ENCODE results near the gene MACROD1. TPM values are rescaled to one million over a fixed set of nuclear protein-coding genes. Genes with fewer than 3 reads are reported as not detected.
A peak's percentile ranks its signal among the peaks of the same experiment; 100 is the strongest.

Gene MACROD1
- total RNA-seq, 1 donor from 2014 or later, result 29.6 TPM

DNA sequence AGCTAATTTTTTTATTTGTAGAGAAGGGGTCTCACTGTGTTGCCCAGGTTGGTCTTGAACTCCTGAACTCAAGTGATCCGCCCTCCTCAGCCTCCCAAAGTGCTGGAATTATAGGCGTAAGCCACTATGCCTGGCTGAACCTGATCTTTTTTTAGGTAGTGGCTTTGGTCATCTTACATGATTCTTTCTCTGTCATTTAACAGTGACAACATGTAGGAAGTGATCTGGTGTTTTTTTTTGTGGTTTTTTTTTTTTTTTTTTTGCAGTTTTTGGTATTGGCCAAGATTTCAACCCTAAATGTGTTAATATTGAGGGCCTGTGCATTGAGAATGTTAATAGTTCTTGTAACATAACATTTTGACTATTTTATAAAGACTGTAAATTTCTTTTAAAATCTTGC is 32.6 kb upstream of the MACROD1 start:
- Mint-ChIP-seq H3K9me3 (ENCODE audit: unreplicated experiment) (no peaks in the 10 kb centered on the region), H3K27ac (ENCODE audit: unreplicated experiment) (no peak overlapping the region), H3K36me3 (ENCODE audit: unreplicated experiment) (peaks cover 60% of the 10 kb centered on the region), H3K4me3 (ENCODE audit: unreplicated experiment) (no peak overlapping the region), H3K4me1 (ENCODE audit: unreplicated experiment) (no peaks in the 10 kb centered on the region), H3K27me3 (ENCODE audit: unreplicated experiment) (no peaks in the 10 kb centered on the region)
- DNase-seq (ENCODE audit: extremely low spot score, unreplicated experiment), result no peak
- TF ChIP-seq, protein P1, sequence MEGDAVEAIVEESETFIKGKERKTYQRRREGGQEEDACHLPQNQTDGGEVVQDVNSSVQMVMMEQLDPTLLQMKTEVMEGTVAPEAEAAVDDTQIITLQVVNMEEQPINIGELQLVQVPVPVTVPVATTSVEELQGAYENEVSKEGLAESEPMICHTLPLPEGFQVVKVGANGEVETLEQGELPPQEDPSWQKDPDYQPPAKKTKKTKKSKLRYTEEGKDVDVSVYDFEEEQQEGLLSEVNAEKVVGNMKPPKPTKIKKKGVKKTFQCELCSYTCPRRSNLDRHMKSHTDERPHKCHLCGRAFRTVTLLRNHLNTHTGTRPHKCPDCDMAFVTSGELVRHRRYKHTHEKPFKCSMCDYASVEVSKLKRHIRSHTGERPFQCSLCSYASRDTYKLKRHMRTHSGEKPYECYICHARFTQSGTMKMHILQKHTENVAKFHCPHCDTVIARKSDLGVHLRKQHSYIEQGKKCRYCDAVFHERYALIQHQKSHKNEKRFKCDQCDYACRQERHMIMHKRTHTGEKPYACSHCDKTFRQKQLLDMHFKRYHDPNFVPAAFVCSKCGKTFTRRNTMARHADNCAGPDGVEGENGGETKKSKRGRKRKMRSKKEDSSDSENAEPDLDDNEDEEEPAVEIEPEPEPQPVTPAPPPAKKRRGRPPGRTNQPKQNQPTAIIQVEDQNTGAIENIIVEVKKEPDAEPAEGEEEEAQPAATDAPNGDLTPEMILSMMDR (IDR thresholded peaks at IDR 0.05), result no peak

DNA sequence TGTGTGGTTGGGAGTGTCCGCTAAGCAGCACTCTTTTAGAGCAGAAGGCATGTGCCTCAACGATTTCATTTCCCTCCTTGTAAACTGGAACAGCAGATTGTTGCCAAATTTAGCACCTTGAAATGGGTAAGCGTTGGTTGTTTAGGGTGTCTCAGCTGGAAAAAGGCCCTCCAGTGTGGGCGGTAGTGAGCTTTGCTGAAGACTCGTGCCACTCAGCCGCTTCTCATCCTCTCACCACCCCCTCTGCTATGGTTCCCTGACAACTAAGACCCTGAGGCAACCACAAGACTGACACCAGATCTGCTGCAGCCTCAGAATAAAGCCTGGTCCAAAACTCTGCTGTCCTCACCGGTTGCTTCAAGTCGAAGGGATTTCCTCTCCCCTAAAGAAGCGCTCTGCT is 30.7 kb upstream of the MACROD1 start:
- TF ChIP-seq, protein P1 (IDR thresholded peaks at IDR 0.05), result no peak
- H3K4me3 Mint-ChIP-seq (ENCODE audit: unreplicated experiment), result no peak overlapping the region
- peaks cover 51% of the 10 kb centered on the region for H3K36me3 Mint-ChIP-seq (ENCODE audit: unreplicated experiment)
- DNase-seq (ENCODE audit: extremely low spot score, unreplicated experiment), result no peak
- H3K4me1 Mint-ChIP-seq (ENCODE audit: unreplicated experiment), result no peaks in the 10 kb centered on the region
- no peak overlapping the region for H3K27ac Mint-ChIP-seq (ENCODE audit: unreplicated experiment)
- no peaks in the 10 kb centered on the region for H3K27me3 Mint-ChIP-seq (ENCODE audit: unreplicated experiment)
- no peaks in the 10 kb centered on the region for H3K9me3 Mint-ChIP-seq (ENCODE audit: unreplicated experiment)

DNA sequence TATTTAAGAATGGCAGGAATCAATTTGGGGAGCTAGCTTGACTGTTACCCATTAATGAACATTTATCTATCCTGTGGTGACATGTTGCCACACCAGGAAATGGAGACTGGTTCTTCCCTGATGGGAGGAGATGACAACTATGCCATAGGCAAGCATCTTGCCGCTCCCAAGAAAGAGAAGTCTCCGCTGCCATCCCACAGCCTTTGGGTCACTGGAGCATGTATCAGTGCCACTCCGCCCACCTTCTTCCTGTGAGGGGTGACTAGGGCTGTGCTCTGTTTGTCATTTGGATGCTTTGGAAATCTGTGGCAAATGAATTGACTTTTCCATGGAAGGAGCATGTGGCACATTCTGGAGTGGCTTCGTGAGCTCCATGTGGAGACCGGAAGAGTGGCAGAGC is 26.5 kb upstream of the MACROD1 start:
- H3K4me1 Mint-ChIP-seq (ENCODE audit: unreplicated experiment), result peaks cover 3% of the 10 kb centered on the region
- no peak overlapping the region for H3K4me3 Mint-ChIP-seq (ENCODE audit: unreplicated experiment)
- H3K27ac Mint-ChIP-seq (ENCODE audit: unreplicated experiment), result no peak overlapping the region
- DNase-seq (ENCODE audit: extremely low spot score, unreplicated experiment), result no peak
- H3K36me3 Mint-ChIP-seq (ENCODE audit: unreplicated experiment), result peaks cover 31% of the 10 kb centered on the region
- H3K27me3 Mint-ChIP-seq (ENCODE audit: unreplicated experiment), result no peaks in the 10 kb centered on the region
- no peaks in the 10 kb centered on the region for H3K9me3 Mint-ChIP-seq (ENCODE audit: unreplicated experiment)
- TF ChIP-seq, protein P1 (IDR thresholded peaks at IDR 0.05), result no peak

DNA sequence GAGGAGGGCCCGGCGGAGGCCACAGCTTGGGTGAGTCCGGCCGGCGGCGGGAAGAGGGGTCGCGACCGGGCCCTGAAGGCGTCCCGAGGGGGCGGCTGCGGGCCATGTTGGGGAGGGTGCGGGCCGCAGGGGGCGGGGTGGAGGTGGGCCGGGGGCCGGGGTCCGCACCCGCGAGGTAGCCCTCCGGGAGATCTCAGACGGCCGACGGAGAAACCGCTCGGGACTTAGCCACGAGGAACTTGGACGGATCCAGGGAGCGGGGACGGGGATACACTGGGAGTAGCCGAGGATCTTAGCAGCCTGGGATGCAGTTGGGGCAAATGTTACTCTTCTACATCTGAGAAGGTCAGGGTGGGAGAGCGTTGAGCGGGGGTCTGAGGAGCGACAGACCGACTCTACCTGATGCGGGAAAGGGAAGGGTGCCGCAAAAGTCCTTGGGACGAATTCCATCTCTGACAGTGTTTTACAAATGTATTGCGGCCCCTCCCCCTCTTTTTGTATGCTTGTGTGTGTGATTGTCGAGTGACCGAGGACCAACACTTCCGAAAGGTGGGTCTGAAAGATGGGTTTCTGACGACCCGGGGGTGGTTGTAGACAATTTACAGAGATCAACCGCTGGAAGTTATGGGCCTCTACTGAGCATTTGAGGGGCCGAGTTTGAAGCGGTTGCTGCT is 20.7 kb upstream of the MACROD1 start:
- Mint-ChIP-seq H3K27me3 (ENCODE audit: unreplicated experiment) (no peaks in the 10 kb centered on the region), H3K27ac (ENCODE audit: unreplicated experiment) (no peak overlapping the region), H3K9me3 (ENCODE audit: unreplicated experiment) (no peaks in the 10 kb centered on the region), H3K4me1 (ENCODE audit: unreplicated experiment) (peaks cover 27% of the 10 kb centered on the region), H3K36me3 (ENCODE audit: unreplicated experiment) (peaks cover 3% of the 10 kb centered on the region), H3K4me3 (ENCODE audit: unreplicated experiment) (no peak overlapping the region)
- no peak for DNase-seq (ENCODE audit: extremely low spot score, unreplicated experiment)
- TF ChIP-seq, protein P1 (IDR thresholded peaks at IDR 0.05), result no peak

DNA sequence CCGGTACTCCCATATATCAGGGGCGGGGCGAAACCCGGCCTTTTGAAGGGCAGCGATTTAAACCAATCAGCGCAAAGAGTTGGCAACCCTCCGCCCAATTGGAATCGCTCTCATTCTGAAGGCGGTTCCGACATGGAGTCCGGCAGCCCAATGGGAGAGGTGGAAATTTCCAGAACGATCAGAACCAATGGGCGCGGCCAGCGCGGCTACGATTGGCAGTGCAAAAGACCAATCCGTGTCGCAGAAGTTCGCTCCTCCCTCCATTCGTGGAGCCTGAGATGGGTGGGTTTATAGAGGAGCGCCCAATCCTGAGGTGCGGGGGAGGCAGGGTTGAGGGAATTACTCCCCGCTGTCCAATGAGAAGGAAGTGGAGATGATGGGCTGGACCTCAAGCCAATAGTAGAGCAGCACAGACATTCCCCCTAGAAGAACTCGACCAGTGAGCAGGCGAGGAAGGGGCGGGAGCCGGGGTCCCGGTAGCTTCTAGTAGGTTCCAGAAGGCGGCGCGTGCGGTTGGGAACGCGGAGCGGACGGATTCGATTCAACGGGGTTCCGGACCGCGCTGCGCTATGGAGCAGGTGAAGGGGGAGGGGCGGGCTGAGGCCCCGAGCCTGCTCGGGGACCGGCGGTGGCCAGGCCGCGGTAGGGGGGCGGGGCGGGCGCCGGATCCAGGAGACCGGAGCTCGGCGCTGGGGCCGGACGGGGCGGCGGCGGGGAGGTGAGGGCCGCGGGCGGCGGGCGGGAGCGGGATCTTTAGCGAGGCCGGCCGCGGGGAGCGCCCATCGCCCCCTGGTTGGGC is 20.0 kb upstream of the MACROD1 start, which contains the start of gene STIP1:
STIP1 (plus strand) TSS at position 479 of the 799 bp plus-strand sequence; CDS start at position 570, 91 bp downstream.
- Mint-ChIP-seq H3K4me3 (ENCODE audit: unreplicated experiment) (peak within 1 kb of the TSS; percentile 94), H3K27ac (ENCODE audit: unreplicated experiment) (peak within 1 kb of the TSS; percentile 99)

More for the DNA sequence above, 20.0 kb upstream of the MACROD1 start, which contains the start of gene STIP1:
- TF ChIP-seq, protein P1 (IDR thresholded peaks at IDR 0.05), result peak; percentile 47
- peaks cover 35% of the 10 kb centered on the region for H3K4me1 Mint-ChIP-seq (ENCODE audit: unreplicated experiment)
- no peaks in the 10 kb centered on the region for H3K27me3 Mint-ChIP-seq (ENCODE audit: unreplicated experiment)
- peak; percentile 100 for DNase-seq (ENCODE audit: extremely low spot score, unreplicated experiment)
- H3K9me3 Mint-ChIP-seq (ENCODE audit: unreplicated experiment), result no peaks in the 10 kb centered on the region
- H3K36me3 Mint-ChIP-seq (ENCODE audit: unreplicated experiment), result peaks cover 3% of the 10 kb centered on the region

All from osteocyte (in vitro differentiated cells).